ENCODE measurements around the gene WDR74. TPM values are rescaled to one million over a fixed set of nuclear protein-coding genes. Genes with fewer than 3 reads are reported as not detected.

The WDR74 gene
- total RNA-seq, 2 experiments from 2014 or later = 66.0 to 66.9 TPM

DNA sequence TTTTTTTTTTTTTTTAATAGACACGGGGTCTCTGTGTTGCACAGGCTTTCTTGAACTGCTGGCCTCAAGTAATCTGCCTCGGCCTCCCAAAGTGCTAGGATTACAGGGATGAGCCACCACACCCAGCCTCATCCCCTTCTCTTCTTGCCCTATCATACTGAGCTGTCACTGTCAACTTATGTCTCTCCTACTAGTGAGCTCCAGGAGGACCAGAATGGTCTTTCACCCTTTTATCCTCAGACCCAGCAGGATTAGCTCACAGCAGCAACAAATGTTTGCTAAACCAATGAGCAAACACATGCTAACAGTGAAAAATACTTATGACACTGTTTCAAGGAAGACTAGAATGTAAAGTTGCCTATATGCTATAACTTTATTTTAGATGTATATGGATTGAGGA, 27.7 kb downstream of the WDR74 start:
- POLR2A ChIA-PET = interaction anchor here (1.0 to 2.6 kb wide), 2 partner anchors 21 to 30 kb away, joined by 3 to 12 read pairs; no protein-coding TSS in a partner anchor
- no peak for DNase-seq
- Mint-ChIP-seq H3K4me3 (no peak overlapping the region), H3K27me3 (ENCODE audit: low read depth) (no peaks in the 10 kb centered on the region), H3K4me1 (ENCODE audit: low read depth) (peaks cover 5% of the 10 kb centered on the region), H3K9me3 (ENCODE audit: insufficient read depth) (no peaks in the 10 kb centered on the region), H3K27ac (no peak overlapping the region), H3K36me3 (ENCODE audit: low read depth) (peaks cover 10% of the 10 kb centered on the region)
- ATAC-seq = no peak
- CTCF ChIA-PET = interaction anchor here (1.3 kb wide), 1 partner anchor 24 kb away, joined by 4 read pairs; the partner anchor contains the start of gene TMEM179B

DNA sequence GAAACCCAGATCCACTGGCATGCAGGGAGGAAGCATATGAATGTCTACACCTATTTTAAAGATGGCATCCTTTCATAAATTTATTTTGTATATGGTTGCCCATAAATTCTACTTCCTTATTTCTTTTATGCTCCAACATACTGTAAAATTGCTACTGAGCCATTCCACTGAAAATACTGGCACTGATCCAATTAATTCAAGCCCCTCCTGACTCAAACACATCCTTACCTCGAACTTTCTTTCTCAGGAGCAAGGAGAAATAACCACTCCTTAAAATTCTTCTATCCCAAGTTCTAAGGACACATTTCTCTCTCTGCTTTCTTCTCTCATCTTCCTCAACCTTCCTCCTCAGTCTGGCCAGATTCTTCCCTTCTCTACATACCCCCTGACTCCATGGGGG, 28.6 kb downstream of the WDR74 start:
- DNase-seq = no peak
- H3K4me3 Mint-ChIP-seq = no peak overlapping the region
- peaks cover 13% of the 10 kb centered on the region for H3K4me1 Mint-ChIP-seq (ENCODE audit: low read depth)
- no peak for ATAC-seq
- POLR2A ChIA-PET = interaction anchor here (1.0 kb wide), 1 partner anchor 20 kb away, joined by 3 read pairs; no protein-coding TSS in a partner anchor
- no peaks in the 10 kb centered on the region for H3K9me3 Mint-ChIP-seq (ENCODE audit: insufficient read depth)
- H3K36me3 Mint-ChIP-seq (ENCODE audit: low read depth) = peaks cover 11% of the 10 kb centered on the region
- peak overlapping the region; percentile 58 for H3K27ac Mint-ChIP-seq
- no peaks in the 10 kb centered on the region for H3K27me3 Mint-ChIP-seq (ENCODE audit: low read depth)
- CTCF ChIA-PET = interaction anchor here (1.3 kb wide), 1 partner anchor 23 kb away, joined by 4 read pairs; the partner anchor contains the start of gene TMEM179B

DNA sequence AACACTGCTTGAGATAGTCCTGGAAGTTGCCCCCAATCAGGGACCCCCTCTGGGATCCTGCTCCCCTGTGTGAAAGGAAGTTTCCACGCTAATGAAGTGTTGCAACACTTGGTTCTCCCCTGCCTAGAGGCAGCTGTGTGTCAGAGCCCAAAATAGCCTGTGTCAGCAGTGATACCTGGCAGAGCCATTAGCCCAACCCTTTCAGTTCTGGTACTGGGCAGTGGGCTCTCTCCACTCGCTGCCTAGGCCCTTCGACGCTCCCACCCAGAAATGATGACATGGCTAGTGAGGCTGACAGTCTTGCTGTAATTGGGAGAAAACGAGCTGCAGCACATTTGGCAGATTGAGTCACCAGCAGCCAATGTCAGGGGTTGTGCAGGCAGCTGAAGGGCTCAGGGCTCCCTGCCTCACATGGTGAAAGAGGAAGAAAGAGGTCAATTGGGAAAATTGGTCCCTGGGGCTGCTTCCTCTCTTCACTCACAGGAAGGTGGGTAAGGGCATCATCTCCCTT, 32.7 kb downstream of the WDR74 start:
- H3K27me3 Mint-ChIP-seq (ENCODE audit: low read depth) = no peaks in the 10 kb centered on the region
- ATAC-seq = no peak

DNA sequence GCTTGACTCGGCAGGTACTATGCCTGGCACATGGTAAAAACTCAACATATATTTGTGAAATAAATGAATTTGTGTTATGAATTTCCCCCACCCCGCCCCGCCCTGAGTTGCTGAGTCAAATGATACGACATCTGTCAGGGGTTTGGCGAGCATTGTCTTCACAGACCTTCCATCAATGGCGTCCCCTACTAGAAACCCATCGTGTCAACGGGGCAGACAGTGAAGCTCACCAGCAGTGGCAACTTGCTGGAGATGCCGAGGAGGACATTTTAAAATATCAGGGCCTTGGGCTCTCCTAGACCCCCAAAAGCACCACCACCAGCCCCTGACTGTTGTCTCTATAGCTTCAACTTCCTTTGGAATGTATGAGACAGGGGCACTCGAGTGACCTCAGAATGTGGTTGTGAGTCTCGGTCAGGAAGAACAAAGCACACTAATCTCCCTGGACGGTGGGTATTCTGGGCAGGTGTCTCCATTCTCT, 33.4 kb downstream of the WDR74 start:
- H3K9me3 Mint-ChIP-seq (ENCODE audit: insufficient read depth) = no peaks in the 10 kb centered on the region
- peaks cover 37% of the 10 kb centered on the region for H3K4me1 Mint-ChIP-seq (ENCODE audit: low read depth)
- DNase-seq = peak; percentile 42
- ChIA-PET CTCF (interaction anchor here (0.7 to 3.9 kb wide), 16 partner anchors 10 to 381 kb away, joined by 3 to 31 read pairs (median 4); partner anchors contain the start of genes SLC3A2, STX5, TMEM179B and ZBTB3), POLR2A (interaction anchor here (0.9 to 3.2 kb wide), 18 partner anchors 10 to 232 kb away, joined by 3 to 40 read pairs (median 6); partner anchors contain the start of genes EEF1G, SLC3A2, STX5 and TEX54)
- H3K27ac Mint-ChIP-seq = peak overlapping the region; percentile 95
- H3K27me3 Mint-ChIP-seq (ENCODE audit: low read depth) = no peaks in the 10 kb centered on the region
- peaks cover 41% of the 10 kb centered on the region for H3K36me3 Mint-ChIP-seq (ENCODE audit: low read depth)
- H3K4me3 Mint-ChIP-seq = peak overlapping the region; percentile 99
- no peak for ATAC-seq

More for the DNA sequence above, 32.7 kb downstream of the WDR74 start:
- Mint-ChIP-seq H3K4me1 (ENCODE audit: low read depth) (peaks cover 37% of the 10 kb centered on the region), H3K36me3 (ENCODE audit: low read depth) (peaks cover 34% of the 10 kb centered on the region), H3K4me3 (peak overlapping the region; percentile 99), H3K27ac (peak overlapping the region; percentile 95), H3K9me3 (ENCODE audit: insufficient read depth) (no peaks in the 10 kb centered on the region)
- ChIA-PET CTCF (interaction anchor here (0.7 to 3.9 kb wide), 10 partner anchors 10 to 382 kb away, joined by 3 to 31 read pairs (median 5); partner anchors contain the start of genes SLC3A2, TMEM179B and ZBTB3), POLR2A (interaction anchor here (1.0 to 3.2 kb wide), 14 partner anchors 10 to 233 kb away, joined by 3 to 40 read pairs (median 8); partner anchors contain the start of genes EEF1G, SLC3A2, STX5 and TEX54)
- DNase-seq = no peak

DNA sequence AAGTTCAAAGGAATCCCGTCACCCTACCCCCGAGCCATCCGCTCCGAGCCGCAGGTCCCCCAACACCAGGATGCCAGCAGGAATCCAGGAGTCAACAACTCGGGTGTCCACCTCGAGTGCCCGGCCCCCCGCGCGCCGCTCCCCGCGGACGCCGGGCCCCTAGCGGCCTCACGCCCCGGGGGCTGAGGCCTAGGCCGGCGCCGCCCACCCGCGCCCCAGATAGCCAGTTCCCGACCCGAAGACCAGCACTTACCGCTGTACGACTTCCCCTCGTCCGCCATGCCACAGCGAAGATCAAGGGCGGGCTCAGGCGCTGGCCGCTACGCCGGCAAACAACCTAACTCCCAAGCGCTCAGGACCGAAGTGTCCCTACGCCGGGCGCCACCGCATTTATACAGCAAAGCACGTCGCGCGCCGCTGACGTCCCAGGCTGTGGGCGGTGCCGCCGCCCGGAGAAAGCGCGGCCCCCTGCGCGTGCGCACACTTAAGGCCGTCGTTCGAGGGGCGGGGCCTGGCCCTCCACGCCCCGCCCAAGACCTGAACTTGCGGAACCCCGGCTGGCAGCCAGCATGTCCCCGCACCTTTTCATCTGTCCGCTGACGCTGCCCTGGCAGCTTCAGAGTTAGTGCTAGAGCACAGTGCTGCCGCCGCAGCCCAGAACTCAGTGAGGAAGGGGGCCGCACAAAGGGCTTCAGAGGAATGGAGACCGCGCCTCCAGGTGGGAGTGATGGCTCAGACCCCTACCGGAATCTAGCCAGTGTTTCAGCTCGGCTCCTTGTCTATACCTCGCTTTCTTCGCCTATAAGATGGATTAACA, 34.1 kb downstream of the WDR74 start, which contains the start of gene NXF1:
Gene NXF1, minus strand, starts transcription at position 365 of the 817 bp plus-strand sequence. Its CDS starts 84 bp downstream, at position 281.
- peak; percentile 81 for ATAC-seq
- POLR2A ChIA-PET = interaction anchor here (0.9 to 3.2 kb wide), 18 partner anchors 9 to 214 kb away, joined by 3 to 40 read pairs (median 6); partner anchors contain the start of genes SLC3A2, STX5, TEX54 and TMEM179B

DNA sequence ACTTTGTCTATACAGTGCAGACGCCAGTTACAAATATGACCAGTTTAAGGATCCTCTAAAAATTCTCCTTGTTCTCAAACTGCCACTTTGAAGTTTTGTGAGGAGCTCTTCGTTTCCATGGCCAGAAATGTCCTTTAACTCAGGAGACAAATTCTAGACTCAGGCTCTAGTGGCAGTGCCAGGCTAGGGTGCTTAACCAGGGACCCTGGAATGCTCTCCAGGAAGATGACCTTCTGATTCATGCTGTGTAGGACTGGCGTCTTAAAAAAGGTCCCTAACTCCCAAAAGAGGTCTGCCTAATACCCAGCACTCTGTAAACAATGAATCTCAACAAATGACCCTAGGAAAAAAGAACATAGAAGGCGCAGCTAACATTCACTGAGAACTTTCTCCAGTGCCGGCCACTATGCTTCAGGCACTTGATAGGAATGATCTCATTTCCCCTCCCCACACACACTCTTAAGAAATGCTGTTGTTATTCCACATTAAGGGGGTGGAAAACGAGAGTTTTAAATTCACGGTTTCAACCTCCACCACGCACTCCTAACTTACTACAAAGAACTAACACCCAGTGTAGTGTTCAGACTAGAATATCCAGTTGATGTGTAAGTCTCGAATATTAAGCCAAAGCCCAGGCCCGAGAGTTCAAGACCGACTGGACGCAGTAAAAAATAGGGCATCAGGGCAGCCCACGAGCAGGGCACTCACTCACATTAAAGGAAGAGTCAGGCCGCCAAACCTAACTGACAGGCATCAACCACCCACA, 34.9 kb downstream of the WDR74 start:
- peak overlapping the region; percentile 95 for H3K27ac Mint-ChIP-seq
- ATAC-seq = no peak
- no peaks in the 10 kb centered on the region for H3K27me3 Mint-ChIP-seq (ENCODE audit: low read depth)
- ChIA-PET POLR2A (interaction anchor here (0.5 to 4.8 kb wide), 10 partner anchors 10 to 139 kb away, joined by 3 to 25 read pairs (median 5); partner anchors contain the start of genes C11orf98, CSKMT, SLC3A2 and TMEM179B), CTCF (interaction anchor here (1.3 to 1.5 kb wide), 2 partner anchors 10 to 19 kb away, joined by 4 to 10 read pairs; no protein-coding TSS in a partner anchor)
- H3K9me3 Mint-ChIP-seq (ENCODE audit: insufficient read depth) = no peaks in the 10 kb centered on the region
- peaks cover 50% of the 10 kb centered on the region for H3K36me3 Mint-ChIP-seq (ENCODE audit: low read depth)
- DNase-seq = no peak
- H3K4me1 Mint-ChIP-seq (ENCODE audit: low read depth) = peaks cover 37% of the 10 kb centered on the region
- H3K4me3 Mint-ChIP-seq = peak overlapping the region; percentile 99

More for the DNA sequence above, 34.1 kb downstream of the WDR74 start, which contains the start of gene NXF1:
- no peaks in the 10 kb centered on the region for H3K27me3 Mint-ChIP-seq (ENCODE audit: low read depth)
- peaks cover 37% of the 10 kb centered on the region for H3K4me1 Mint-ChIP-seq (ENCODE audit: low read depth)
- DNase-seq = peak; percentile 95
- H3K36me3 Mint-ChIP-seq (ENCODE audit: low read depth) = peaks cover 44% of the 10 kb centered on the region
- peak within 1 kb of the TSS; percentile 99 for H3K4me3 Mint-ChIP-seq
- peak within 1 kb of the TSS; percentile 95 for H3K27ac Mint-ChIP-seq
- CTCF ChIA-PET = interaction anchor here (0.7 to 3.9 kb wide), 16 partner anchors 11 to 381 kb away, joined by 3 to 31 read pairs (median 4); partner anchors contain the start of genes SLC3A2, STX5, TMEM179B and ZBTB3
- H3K9me3 Mint-ChIP-seq (ENCODE audit: insufficient read depth) = no peaks in the 10 kb centered on the region

DNA sequence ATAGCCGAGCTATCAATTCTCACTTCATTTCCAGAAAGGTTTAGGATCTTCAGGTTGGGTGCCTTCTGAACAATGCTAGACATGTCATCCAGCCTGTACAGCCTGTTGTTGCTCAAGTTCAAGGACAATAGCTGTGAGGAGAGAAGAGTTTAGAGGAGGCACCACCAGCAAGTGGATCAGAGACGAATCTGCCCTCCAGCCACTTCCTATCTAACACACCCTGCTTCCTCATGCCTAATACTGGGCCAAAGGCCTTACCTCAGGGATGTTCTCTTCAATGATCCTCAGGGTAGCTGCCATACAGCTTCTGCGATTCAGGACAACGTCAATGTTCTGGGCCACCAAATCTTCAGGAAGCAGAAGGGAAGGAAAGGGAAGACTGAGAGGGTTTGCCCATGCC, 38.3 kb downstream of the WDR74 start:
- ChIA-PET CTCF (interaction anchor here (1.8 to 2.2 kb wide), 2 partner anchors 11 to 14 kb away, joined by 5 to 15 read pairs; partner anchors contain the start of gene TMEM179B), POLR2A (interaction anchor here (0.6 to 4.8 kb wide), 7 partner anchors 8 to 55 kb away, joined by 3 to 25 read pairs (median 4); partner anchors contain the start of genes STX5 and TMEM179B)
- no peak overlapping the region for H3K4me3 Mint-ChIP-seq

DNA sequence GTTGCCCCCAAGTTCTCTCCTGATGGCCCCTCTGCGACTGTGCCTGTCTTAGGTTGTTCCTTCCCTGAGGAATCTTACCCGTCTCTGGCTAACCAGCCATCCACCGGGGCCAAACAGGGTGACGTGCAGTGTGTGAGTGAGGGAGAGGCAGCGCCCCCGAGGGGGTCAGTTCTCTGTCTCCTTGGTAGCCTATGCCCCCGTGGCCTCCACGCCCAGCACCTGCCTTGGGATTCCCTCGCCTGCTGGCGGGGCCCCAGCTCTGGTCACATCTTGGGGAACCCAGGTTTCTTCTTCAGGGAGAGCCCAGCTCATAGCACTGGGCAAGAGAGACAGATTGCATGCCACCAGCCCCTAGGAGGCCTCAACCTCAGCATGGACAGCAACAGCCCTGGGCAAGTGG, 39.9 kb downstream of the WDR74 start:
- ChIA-PET POLR2A (interaction anchor here (2.5 to 2.8 kb wide), 2 partner anchors 9 to 42 kb away, joined by 12 to 21 read pairs; no protein-coding TSS in a partner anchor), CTCF (interaction anchor here (0.6 to 1.8 kb wide), 2 partner anchors 9 to 14 kb away, joined by 3 to 5 read pairs; no protein-coding TSS in a partner anchor)
- no peak overlapping the region for H3K4me3 Mint-ChIP-seq
- H3K27me3 Mint-ChIP-seq (ENCODE audit: low read depth) = no peaks in the 10 kb centered on the region
- H3K36me3 Mint-ChIP-seq (ENCODE audit: low read depth) = peaks cover 81% of the 10 kb centered on the region
- H3K4me1 Mint-ChIP-seq (ENCODE audit: low read depth) = peaks cover 18% of the 10 kb centered on the region
- no peak for ATAC-seq
- H3K9me3 Mint-ChIP-seq (ENCODE audit: insufficient read depth) = no peaks in the 10 kb centered on the region
- DNase-seq = no peak
- no peak overlapping the region for H3K27ac Mint-ChIP-seq

More for the DNA sequence above, 38.3 kb downstream of the WDR74 start:
- no peaks in the 10 kb centered on the region for H3K27me3 Mint-ChIP-seq (ENCODE audit: low read depth)
- DNase-seq = no peak
- no peak for ATAC-seq
- H3K9me3 Mint-ChIP-seq (ENCODE audit: insufficient read depth) = no peaks in the 10 kb centered on the region
- peaks cover 72% of the 10 kb centered on the region for H3K36me3 Mint-ChIP-seq (ENCODE audit: low read depth)
- H3K27ac Mint-ChIP-seq = no peak overlapping the region
- H3K4me1 Mint-ChIP-seq (ENCODE audit: low read depth) = peaks cover 26% of the 10 kb centered on the region

DNA sequence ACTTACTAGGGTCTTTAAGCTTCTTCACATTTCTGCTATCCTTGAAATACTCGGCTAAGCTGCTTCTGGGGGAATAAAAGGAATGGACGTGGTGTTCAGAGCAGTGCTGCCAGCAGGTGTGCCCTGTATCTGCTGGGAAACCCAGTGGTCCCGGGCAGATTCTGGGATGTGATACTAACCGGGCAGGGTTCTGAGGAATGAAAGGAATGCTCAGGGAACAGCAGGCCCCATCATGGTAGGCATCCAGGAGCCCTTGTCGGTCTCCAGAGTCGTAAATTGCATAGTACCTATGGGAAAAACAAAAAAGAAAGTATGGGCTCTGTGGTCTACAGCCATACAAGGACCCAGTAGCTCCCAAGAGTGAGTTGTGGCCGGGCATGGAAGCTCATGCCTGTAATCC, 43.1 kb downstream of the WDR74 start:
- no peaks in the 10 kb centered on the region for H3K27me3 Mint-ChIP-seq (ENCODE audit: low read depth)
- ChIA-PET CTCF (interaction anchor here (4.2 kb wide), 1 partner anchor 10 kb away, joined by 23 read pairs; the partner anchor contains the start of gene TMEM179B), POLR2A (interaction anchor here (0.8 to 4.1 kb wide), 4 partner anchors 9 to 60 kb away, joined by 3 to 31 read pairs (median 5); partner anchors contain the start of genes NXF1, TMEM179B and WDR74)
- peaks cover 78% of the 10 kb centered on the region for H3K36me3 Mint-ChIP-seq (ENCODE audit: low read depth)
- no peaks in the 10 kb centered on the region for H3K9me3 Mint-ChIP-seq (ENCODE audit: insufficient read depth)
- DNase-seq (no peak), ATAC-seq (no peak)
- peaks cover 11% of the 10 kb centered on the region for H3K4me1 Mint-ChIP-seq (ENCODE audit: low read depth)
- no peak overlapping the region for H3K4me3 Mint-ChIP-seq
- H3K27ac Mint-ChIP-seq = no peak overlapping the region

DNA sequence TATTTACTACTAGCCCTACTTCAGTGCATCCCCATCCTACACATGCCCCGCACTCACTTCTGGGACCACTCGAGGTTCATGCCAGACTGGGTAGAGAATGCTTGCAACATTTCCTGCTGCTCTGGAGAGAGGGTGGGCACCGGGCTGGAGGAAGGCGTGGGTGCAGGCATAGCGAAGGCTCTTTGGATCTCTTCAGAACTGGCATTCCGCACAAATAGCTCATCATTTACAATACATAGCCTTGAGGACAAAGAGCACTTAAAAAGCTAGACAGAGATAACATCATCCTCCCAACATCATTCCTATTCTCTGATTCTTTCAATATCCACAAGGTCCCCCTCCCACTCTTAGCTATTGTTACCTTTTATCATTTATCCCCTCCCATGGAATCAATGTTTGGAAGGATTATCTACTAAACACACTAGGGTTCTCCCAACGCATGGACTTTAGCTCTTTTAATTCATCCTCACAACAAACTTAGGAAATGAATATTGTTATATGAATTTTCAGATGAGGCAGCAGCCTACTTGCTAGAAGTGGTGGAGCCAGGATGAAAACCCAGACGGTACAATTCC, 45.1 kb downstream of the WDR74 start:
- ATAC-seq (no peak), DNase-seq (no peak)
- H3K27ac Mint-ChIP-seq = no peak overlapping the region
- H3K9me3 Mint-ChIP-seq (ENCODE audit: insufficient read depth) = no peaks in the 10 kb centered on the region
- peaks cover 84% of the 10 kb centered on the region for H3K36me3 Mint-ChIP-seq (ENCODE audit: low read depth)
- peak overlapping the region; percentile 10 for H3K4me3 Mint-ChIP-seq
- peaks cover 28% of the 10 kb centered on the region for H3K4me1 Mint-ChIP-seq (ENCODE audit: low read depth)
- POLR2A ChIA-PET = interaction anchor here (0.8 to 4.1 kb wide), 5 partner anchors 9 to 62 kb away, joined by 3 to 31 read pairs (median 5); partner anchors contain the start of genes NXF1, WDR74 and ZBTB3
- CTCF ChIA-PET = interaction anchor here (0.9 to 4.2 kb wide), 5 partner anchors 8 to 113 kb away, joined by 3 to 23 read pairs (median 3); partner anchors contain the start of genes TMEM179B and WDR74
- H3K27me3 Mint-ChIP-seq (ENCODE audit: low read depth) = no peaks in the 10 kb centered on the region

Measured in activated CD8-positive, alpha-beta T cell treated with anti-CD3 and anti-CD28 coated beads, Interleukin-2, amount 10 ng/mL, durations not matched to agents 7 days and 5 days (primary cell).